ENCODE measurements around the gene ZBTB3.

The ZBTB3 gene

DNA sequence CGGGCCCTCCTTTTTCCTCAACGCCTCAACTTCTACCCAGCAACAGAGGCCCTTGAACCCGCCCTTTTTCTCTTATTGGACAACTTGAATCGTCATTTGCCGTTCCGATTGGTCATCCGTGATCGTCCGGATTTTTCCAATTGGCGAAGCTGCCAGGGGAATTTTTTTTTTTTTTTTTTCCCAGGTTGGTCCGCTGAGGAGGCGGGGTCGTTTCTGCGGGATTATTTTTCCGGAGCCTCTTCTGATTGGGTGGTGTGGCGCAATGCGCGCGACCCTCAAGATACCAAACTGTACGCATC, 26.1 kb downstream of the ZBTB3 start:
- DNase-seq (ENCODE audit: low spot score), result peak; percentile 96
- peak overlapping the region; percentile 99 for H3K27ac ChIP-seq
- ChIA-PET CTCF (interaction anchor here (1.0 to 1.1 kb wide), 2 partner anchors 46 to 58 kb away, joined by 3 read pairs; no protein-coding TSS in a partner anchor), POLR2A (ENCODE audit: low non-redundant PET) (interaction anchor here (0.6 to 1.8 kb wide), 8 partner anchors 12 to 137 kb away, joined by 3 to 8 read pairs (median 4); partner anchors contain the start of genes C11orf98, CSKMT, POLR2G and TUT1)
- TF ChIP-seq, protein P1, sequence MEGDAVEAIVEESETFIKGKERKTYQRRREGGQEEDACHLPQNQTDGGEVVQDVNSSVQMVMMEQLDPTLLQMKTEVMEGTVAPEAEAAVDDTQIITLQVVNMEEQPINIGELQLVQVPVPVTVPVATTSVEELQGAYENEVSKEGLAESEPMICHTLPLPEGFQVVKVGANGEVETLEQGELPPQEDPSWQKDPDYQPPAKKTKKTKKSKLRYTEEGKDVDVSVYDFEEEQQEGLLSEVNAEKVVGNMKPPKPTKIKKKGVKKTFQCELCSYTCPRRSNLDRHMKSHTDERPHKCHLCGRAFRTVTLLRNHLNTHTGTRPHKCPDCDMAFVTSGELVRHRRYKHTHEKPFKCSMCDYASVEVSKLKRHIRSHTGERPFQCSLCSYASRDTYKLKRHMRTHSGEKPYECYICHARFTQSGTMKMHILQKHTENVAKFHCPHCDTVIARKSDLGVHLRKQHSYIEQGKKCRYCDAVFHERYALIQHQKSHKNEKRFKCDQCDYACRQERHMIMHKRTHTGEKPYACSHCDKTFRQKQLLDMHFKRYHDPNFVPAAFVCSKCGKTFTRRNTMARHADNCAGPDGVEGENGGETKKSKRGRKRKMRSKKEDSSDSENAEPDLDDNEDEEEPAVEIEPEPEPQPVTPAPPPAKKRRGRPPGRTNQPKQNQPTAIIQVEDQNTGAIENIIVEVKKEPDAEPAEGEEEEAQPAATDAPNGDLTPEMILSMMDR (conservative IDR thresholded peaks at IDR 0.05; ENCODE audit: low read depth), result no peak

DNA sequence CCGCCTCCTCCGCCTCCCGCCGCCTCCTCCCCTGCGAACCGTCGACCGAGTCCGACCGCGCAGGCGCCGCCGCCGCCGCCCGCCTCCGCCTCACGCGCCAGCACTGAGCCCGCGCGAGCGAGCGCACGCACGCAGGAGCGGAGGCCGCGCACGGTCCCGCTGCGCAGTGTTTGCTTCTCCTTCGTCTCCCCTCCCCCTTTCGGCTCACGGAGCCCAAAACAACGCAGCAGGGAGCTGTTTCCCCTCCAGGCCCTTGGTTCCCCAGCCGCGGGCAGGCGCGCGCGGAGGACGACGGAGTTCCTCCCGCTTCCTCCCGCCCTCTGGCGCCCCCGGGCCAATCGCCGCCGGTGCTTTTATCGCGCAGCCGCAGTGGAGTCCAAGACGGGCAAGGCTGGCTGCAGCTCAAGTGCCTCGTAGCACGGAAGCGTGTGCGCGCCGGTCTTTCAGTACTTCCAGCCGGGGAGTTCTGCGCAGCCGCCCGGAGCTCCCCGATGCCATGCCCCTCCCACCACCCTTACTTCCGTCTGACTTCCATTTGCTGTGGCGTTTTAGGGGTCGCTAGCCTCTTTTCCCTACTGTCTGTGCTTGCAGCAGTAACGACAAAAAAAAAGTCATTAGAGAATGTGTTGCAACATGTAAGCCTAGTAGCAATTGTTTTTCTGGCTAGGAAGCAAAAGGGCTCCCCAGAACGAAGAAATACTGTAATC, 26.6 kb downstream of the ZBTB3 start, which contains the start of gene HNRNPUL2:
Gene HNRNPUL2, minus strand, starts transcription at position 293 of the 707 bp plus-strand sequence. CDS start 301 bp downstream, outside the sequence.
- ChIA-PET POLR2A (ENCODE audit: low non-redundant PET) (interaction anchor here (0.6 to 1.8 kb wide), 7 partner anchors 12 to 136 kb away, joined by 3 to 8 read pairs (median 4); partner anchors contain the start of genes C11orf98, CSKMT, TUT1 and ZBTB3), CTCF (interaction anchor here (0.6 to 1.1 kb wide), 3 partner anchors 46 to 59 kb away, joined by 3 read pairs; no protein-coding TSS in a partner anchor)
- TF ChIP-seq, protein P1 (conservative IDR thresholded peaks at IDR 0.05; ENCODE audit: low read depth), result no peak
- peak within 1 kb of the TSS; percentile 99 for H3K27ac ChIP-seq
- DNase-seq (ENCODE audit: low spot score), result peak; percentile 99

DNA sequence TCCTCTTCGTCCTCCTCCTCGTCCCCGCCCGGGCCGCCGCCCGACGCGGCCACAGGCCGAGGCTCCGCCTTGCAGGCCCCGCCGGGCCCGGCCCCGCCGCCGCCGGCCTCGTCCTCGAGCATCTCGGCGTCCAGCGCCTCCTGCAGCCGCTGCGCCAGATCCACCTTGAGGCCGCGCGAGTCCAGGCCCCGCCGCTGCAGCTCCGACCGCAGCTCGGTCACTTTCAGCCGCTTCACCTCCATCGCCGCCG, 27.1 kb downstream of the ZBTB3 start:
- CTCF ChIA-PET, result interaction anchor here (0.6 to 1.1 kb wide), 3 partner anchors 45 to 59 kb away, joined by 3 read pairs; no protein-coding TSS in a partner anchor
- POLR2A ChIA-PET (ENCODE audit: low non-redundant PET), result interaction anchor here (1.0 to 1.8 kb wide), 3 partner anchors 27 to 62 kb away, joined by 4 to 8 read pairs (median 4); partner anchors contain the start of genes C11orf98, CSKMT and ZBTB3
- DNase-seq (ENCODE audit: low spot score), result no peak
- TF ChIP-seq, protein P1 (conservative IDR thresholded peaks at IDR 0.05; ENCODE audit: low read depth), result no peak
- H3K27ac ChIP-seq, result peak overlapping the region; percentile 99

DNA sequence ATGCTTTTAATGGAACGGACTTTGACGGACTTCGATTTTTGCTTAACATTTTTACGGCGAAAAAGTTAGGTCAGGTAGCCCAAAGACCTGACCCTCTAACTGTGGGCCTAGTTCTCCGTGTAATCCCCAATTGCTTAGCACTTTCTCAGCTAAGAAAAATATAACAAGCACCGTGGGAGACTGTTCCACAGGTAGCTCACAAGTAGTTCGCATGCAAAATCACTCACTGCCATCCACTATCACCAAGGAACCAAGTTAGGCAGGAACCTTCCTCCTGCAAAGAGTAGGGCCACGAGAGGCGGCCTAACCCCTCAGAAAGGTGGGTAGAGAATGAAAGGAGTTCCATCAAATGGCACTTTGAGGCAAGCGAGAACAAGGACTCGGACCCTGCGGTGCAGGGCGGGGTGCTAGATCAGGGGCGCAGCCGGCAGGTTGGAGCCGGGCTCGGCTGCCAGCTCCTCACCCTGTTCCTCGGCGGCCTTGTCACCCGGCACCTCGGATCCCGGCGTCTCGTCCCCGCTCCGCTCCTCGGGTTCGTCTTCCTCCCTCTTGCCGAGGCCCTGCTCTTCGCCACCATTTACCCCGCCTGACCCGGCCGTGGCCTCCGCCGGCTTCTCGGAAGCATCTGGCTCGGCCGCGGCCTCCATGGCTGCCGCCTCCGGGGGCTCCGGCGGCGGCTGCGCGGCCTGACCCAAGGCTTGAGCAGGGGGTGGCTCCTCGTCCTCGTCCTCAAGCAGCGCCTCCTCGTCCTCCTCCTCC, 27.6 kb downstream of the ZBTB3 start:
- H3K27ac ChIP-seq, result peak overlapping the region; percentile 99
- TF ChIP-seq, protein P1 (conservative IDR thresholded peaks at IDR 0.05; ENCODE audit: low read depth), result no peak
- DNase-seq (ENCODE audit: low spot score), result no peak
- CTCF ChIA-PET, result interaction anchor here (0.6 to 0.9 kb wide), 2 partner anchors 11 to 135 kb away, joined by 3 to 4 read pairs; no protein-coding TSS in a partner anchor
- POLR2A ChIA-PET (ENCODE audit: low non-redundant PET), result interaction anchor here (1.0 to 1.8 kb wide), 3 partner anchors 27 to 61 kb away, joined by 4 to 8 read pairs (median 4); partner anchors contain the start of genes C11orf98, CSKMT and ZBTB3

DNA sequence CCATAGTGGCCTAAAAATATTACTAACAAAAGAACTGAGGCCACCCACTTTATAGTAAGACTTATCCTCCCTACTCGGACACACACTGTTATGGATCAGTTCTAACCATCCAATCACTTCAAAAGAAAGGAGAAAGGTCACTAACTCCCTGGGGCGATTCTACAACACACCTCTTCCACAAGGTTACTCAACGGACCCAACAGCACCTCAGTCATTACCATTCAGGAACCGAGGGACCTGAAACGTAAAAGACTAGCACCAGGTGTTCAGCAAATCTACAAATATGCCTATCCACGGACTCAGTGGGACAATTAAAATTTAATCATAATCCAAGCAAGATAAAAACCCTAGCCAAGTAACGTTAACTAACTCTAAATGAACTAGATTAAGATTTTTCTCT, 28.3 kb downstream of the ZBTB3 start:
- ChIA-PET CTCF (interaction anchor here (0.7 to 0.9 kb wide), 2 partner anchors 11 to 21 kb away, joined by 3 read pairs; no protein-coding TSS in a partner anchor), POLR2A (ENCODE audit: low non-redundant PET) (no interaction called here)
- TF ChIP-seq, protein P1 (conservative IDR thresholded peaks at IDR 0.05; ENCODE audit: low read depth), result no peak
- peak overlapping the region; percentile 61 for H3K27ac ChIP-seq
- DNase-seq (ENCODE audit: low spot score), result no peak

DNA sequence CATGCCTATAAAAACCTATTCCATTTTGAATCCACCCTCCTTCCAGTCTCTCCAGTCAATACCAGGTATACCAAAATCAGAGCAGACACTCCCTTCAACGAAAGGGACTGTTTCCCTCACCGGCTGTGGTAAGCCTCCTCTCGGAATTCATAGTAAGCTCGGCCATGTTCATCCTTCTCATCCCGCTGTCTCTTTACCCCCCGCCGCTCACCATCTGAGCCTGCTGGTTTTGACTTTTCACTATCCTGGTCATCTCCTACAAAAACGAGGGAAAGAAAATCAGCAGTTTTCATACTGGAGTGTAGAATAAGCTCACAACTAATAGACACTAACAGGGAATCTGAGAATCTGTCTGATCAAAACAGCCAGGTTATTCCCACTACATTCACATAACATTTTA, 29.8 kb downstream of the ZBTB3 start:
- ChIA-PET POLR2A (ENCODE audit: low non-redundant PET) (interaction anchor here (0.5 kb wide), 1 partner anchor 35 kb away, joined by 5 read pairs; no protein-coding TSS in a partner anchor), CTCF (interaction anchor here (0.6 kb wide), 1 partner anchor 62 kb away, joined by 3 read pairs; no protein-coding TSS in a partner anchor)

More for the DNA sequence above, 29.8 kb downstream of the ZBTB3 start:
- DNase-seq (ENCODE audit: low spot score), result no peak
- no peak overlapping the region for H3K27ac ChIP-seq
- TF ChIP-seq, protein P1 (conservative IDR thresholded peaks at IDR 0.05; ENCODE audit: low read depth), result no peak
